HepG2 (cell line): ENCODE results near the gene DOP1B. TPM values are rescaled to one million over a fixed set of nuclear protein-coding genes. Genes with fewer than 3 reads are reported as not detected.

Experiments
- ATAC-seq: fragments of 200-7000 bp; cut with Tn5 transposase; 3 replicates; pipeline ENCODE4 v1.9.1; 2020; ENCODE audit warnings: mild to moderate bottlenecking, moderate library complexity
- BruUV-seq: library from RNA; stranded (reverse); fragments of 400-500 nt; replicated peaks from 2 replicates; lab custom pipeline; 2021; lab: Mats Ljungman, UMichigan
- CTCF ChIA-PET: fragments of 300-600 bp; formaldehyde crosslinking; extraction: SDS; loops from one replicate; lab custom pipeline; 2021; ENCODE audit warnings: low total read pairs, inconsistent platforms, low intra/inter-chr PET ratio; lab: Yijun Ruan, JAX
- POLR2A ChIA-PET: fragments of 350-600 bp; sonication (Branson Sonifier 250); formaldehyde crosslinking; loops from one replicate; lab custom pipeline; 2020; ENCODE audit warnings: antibody characterized with exemption, inconsistent platforms; lab: Yijun Ruan, JAX
- DNase-seq: peaks from one replicate; pipeline ENCODE4 v3.0.0-alpha.2; 2015; ENCODE audit warnings: low spot score
- FAIRE-seq: peaks from 3 replicates; lab custom pipeline; 2011; peaks lifted over from hg19 to GRCh38; lab: Jason Lieb, UNC
- H2AFZ ChIP-seq: one replicate; pipeline ENCODE4 v1.6.1; 2011; ENCODE audit warnings: low read length, inconsistent platforms
- H3K27ac ChIP-seq: fragments of 300-600 bp; 3 replicates; pipeline ENCODE4 v1.8.0; 2011; ENCODE audit warnings: mixed run types, mild to moderate bottlenecking, mixed read lengths, low read length, inconsistent platforms; ENCODE audit not compliant: insufficient read depth; ENCODE audit errors: extremely low read length
- H3K27me3 ChIP-seq, 2 experiments: fragments of 200-600 bp in 1 of 2; 2 replicates in 1 of 2; 3 replicates in 1 of 2; pipeline versions ENCODE4 v1.6.0 to v1.8.0; 2011; ENCODE audit warnings: low read length in 2 of 2, mild to moderate bottlenecking in 2 of 2, moderate library complexity in 2 of 2, inconsistent platforms in 1 of 2; ENCODE audit not compliant: insufficient read depth in 2 of 2, control insufficient read depth in 1 of 2
- H3K36me3 ChIP-seq, 2 experiments: fragments of 200-600 bp in 1 of 2; replicated peaks in 1 of 2; 2 replicates in 1 of 2; 3 replicates in 1 of 2; pipeline versions ENCODE4 v1.5.1 to v1.8.0; 2011; ENCODE audit warnings: low read length in 2 of 2, inconsistent platforms in 1 of 2; ENCODE audit not compliant: insufficient read depth in 2 of 2, control insufficient read depth in 1 of 2
- H3K4me1 ChIP-seq: 2 replicates; pipeline ENCODE4 v1.5.1; 2012; ENCODE audit warnings: low read length, inconsistent platforms; ENCODE audit not compliant: insufficient read depth
- H3K4me2 ChIP-seq: 2 replicates; pipeline ENCODE4 v1.6.0; 2011; ENCODE audit warnings: low read depth, low read length, inconsistent platforms
- H3K4me3 ChIP-seq, 3 experiments: fragments of 200-600 bp in 1 of 3; sonication (generic), shearing (Covaris generic) in 1 of 3; replicated peaks in 1 of 3; 2 replicates each; pipeline ENCODE4 v1.5.1; 2011 to 2016; ENCODE audit warnings: low read length in 3 of 3, inconsistent platforms in 2 of 3, low read depth in 2 of 3, mild to moderate bottlenecking in 2 of 3, control low read depth in 1 of 3, mixed read lengths in 1 of 3; ENCODE audit not compliant: insufficient read depth in 1 of 3
- H3K79me2 ChIP-seq: one replicate; pipeline ENCODE4 v1.6.1; 2011; ENCODE audit warnings: low read length, inconsistent platforms; ENCODE audit not compliant: insufficient read depth
- H3K9ac ChIP-seq: 2 replicates; pipeline ENCODE4 v1.6.0; 2011; ENCODE audit warnings: mild to moderate bottlenecking, low read depth, low read length, inconsistent platforms; ENCODE audit not compliant: insufficient read depth
- H3K9me3 ChIP-seq: 2 replicates; pipeline ENCODE4 v1.5.1; 2012; ENCODE audit warnings: mild to moderate bottlenecking, low read length
- H4K20me1 ChIP-seq: 2 replicates; pipeline ENCODE4 v1.6.0; 2011; ENCODE audit warnings: inconsistent platforms, mild to moderate bottlenecking, low read length, moderate library complexity; ENCODE audit not compliant: insufficient read depth
- CEBPB ChIP-seq: IDR thresholded peaks from 2 replicates; pipeline ENCODE4 v1.6.1; 2011; ENCODE audit warnings: low read depth, low read length, improper control_type of control experiment, borderline replicate concordance
- FOXA3 ChIP-seq: IDR thresholded peaks from 2 replicates; pipeline ENCODE4 v1.6.1; 2016; ENCODE audit warnings: missing genetic modification reagents, missing compliant biosample characterization
- MED13 ChIP-seq: sonication (generic); formaldehyde crosslinking; IDR thresholded peaks from 2 replicates; pipeline ENCODE4 v1.5.0; 2020; ENCODE audit warnings: missing genetic modification reagents
- NFE2 ChIP-seq: sonication (generic); formaldehyde crosslinking; IDR thresholded peaks from 2 replicates; pipeline ENCODE4 v1.4.0; 2020; ENCODE audit warnings: missing genetic modification reagents
- NR2F1 ChIP-seq, 2 experiments: fragments of 450-650 bp in 1 of 2; formaldehyde crosslinking in 1 of 2; IDR thresholded peaks; 2 replicates each; pipeline versions ENCODE4 v1.5.0 to v1.6.1; 2016 to 2020; ENCODE audit warnings: mild to moderate bottlenecking in 1 of 2, missing compliant biosample characterization in 1 of 2, missing genetic modification reagents in 1 of 2, moderate library complexity in 1 of 2
- ZNF333 ChIP-seq: sonication (generic); formaldehyde crosslinking; IDR thresholded peaks from 2 replicates; pipeline ENCODE4 v1.4.0; 2020; ENCODE audit warnings: mild to moderate bottlenecking, missing genetic modification reagents, borderline replicate concordance
- WGBS: methylation state at CpG from one replicate; pipeline ENCODE4 v1.1.6; 2017; ENCODE audit warnings: low lambda C conversion rate; 5-methylcytosine and 5-hydroxymethylcytosine counted together
- in situ Hi-C: cut with HindIII; loops from 2 replicates; pipeline ENCODE4 v1.10.0; 2017; ENCODE audit warnings: low pct_unique_long_range_greater_than_20kb; ENCODE audit not compliant: extremely low pct_ligation_motif_present
- intact Hi-C: fragments of 100-400 bp; cut with micrococcal nuclease; formaldehyde crosslinking; loops from one replicate; pipeline ENCODE4 v1.10.0; 2022; ENCODE audit not compliant: unreplicated experiment
- polyA plus RNA-seq, 8 experiments: library from polyadenylated mRNA; depleted of rRNA in 3 of 8; stranded (reverse) in 7 of 8; unstranded in 1 of 8; fragments of >200 nt; fragmentation: Illumina TruSeq in 4 of 8; extraction: Trizol in 4 of 8; gene quantifications; 2 replicates each; pipeline versions ENCODE4 v1.2.1 to v1.2.3, GENCODE V29; 2011 to 2016; ENCODE audit warnings: low read depth in 4 of 8, missing spikeins in 1 of 8, mixed read lengths in 1 of 8; ENCODE audit not compliant: insufficient read depth in 1 of 8
- total RNA-seq, 5 experiments: library from RNA; depleted of rRNA; stranded (reverse); fragments of >200 nt; fragmentation: Illumina TruSeq; extraction: Trizol; gene quantifications; 2 replicates each; pipeline ENCODE4 v1.2.3, GENCODE V29; 2016; ENCODE audit warnings: low read depth in 1 of 5

DOP1B gene
- total and polyA plus RNA-seq, 2 of the 13 experiments (the other 11 are each of a cell fraction or from before 2014, with no cell fraction given): 2.8 to 3.2 TPM

DNA sequence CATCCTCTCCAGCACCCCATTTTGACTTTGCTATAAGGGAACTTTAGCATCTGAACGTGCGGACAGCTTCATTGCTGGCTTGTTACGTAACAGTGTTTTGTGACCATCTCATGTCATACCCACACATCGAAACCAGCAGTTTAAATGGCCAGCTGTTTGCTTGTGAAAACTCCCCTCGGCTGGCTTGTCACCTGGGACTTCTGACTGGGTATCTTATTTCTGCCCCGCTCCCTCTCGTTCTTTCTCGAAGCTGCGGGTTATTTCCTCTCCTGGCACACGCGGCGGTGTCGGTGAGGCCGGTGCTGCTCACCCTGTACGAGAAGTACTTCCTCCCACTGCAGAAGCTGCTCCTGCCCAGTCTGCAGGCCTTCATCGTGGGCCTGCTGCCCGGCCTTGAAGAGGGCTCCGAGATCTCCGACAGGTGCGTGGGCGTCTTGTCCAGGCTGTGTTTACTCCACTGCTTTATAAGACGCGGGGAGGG, 43.5 kb downstream of the DOP1B start:
- no peak overlapping the region for H3K27ac ChIP-seq
- no peaks in the 10 kb centered on the region for H4K20me1 ChIP-seq
- in situ Hi-C loops (no loop called here), intact Hi-C loops (no loop called here)
- no TSS peak for BruUV-seq
- no peak for ATAC-seq
- H3K4me2 ChIP-seq: no peak overlapping the region
- H3K27me3 ChIP-seq: no peaks in the 10 kb centered on the region
- no peak for FAIRE-seq
- TF ChIP-seq NFE2 (CRISPR knock-in tag) (no peak), CEBPB (0 out of 2 replicates have a peak, but pooled peaks have one; percentile 15)
- H3K4me1 ChIP-seq: peaks cover 41% of the 10 kb centered on the region
- H3K9ac ChIP-seq: no peak overlapping the region
- ChIA-PET CTCF (no interaction called here), POLR2A (no interaction called here)
- no peak for DNase-seq
- no peaks in the 10 kb centered on the region for H3K79me2 ChIP-seq
- no peaks in the 10 kb centered on the region for H3K9me3 ChIP-seq
- H2AFZ ChIP-seq: no peak overlapping the region
- 93% methylated on average over 23 of the region's 23 CpGs for WGBS
- no peak overlapping the region for H3K4me3 ChIP-seq
- H3K36me3 ChIP-seq: no peaks in the 10 kb centered on the region

DNA sequence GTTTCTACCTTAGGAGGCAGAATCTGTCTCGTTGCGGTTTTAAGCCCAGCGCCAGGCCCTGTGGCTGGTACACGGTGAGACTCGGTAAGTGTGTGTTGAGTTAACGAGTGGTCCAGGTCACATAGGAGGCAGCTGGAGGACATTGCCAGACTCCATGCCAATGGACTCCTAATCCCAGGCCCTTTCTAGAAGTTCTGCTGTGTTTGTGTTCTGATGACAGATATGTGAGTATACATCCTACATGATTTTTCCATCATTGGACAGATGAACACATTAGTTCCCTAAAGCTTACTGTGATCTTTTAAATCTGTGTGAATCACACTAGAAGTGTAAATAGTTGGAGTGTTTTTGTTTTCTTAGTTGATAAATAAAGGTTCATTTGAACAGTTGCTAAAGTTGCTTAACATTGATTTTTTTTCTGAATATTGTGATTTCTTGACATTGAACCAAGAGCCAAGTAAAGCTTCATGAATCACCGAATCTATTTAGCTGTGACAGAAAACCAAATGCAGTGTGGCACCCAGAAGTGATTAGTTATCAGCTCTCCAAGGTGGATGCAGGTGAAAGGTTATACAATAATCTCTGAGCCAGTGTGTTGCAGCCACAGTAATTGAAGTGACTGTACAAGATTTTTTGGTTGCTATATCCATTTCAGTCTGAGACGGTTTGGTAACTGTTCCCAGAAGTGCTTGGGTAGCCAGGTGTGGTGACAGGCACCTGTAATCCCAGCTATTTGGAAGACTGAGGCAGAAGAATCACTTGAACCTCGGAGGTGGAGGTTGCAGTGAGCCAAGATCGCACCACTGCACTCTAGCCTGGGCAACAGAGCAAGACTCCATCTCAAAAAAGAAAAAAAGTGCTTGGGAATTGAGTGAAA, 46.3 kb downstream of the DOP1B start:
- peak overlapping the region; percentile 62 for H3K27ac ChIP-seq
- no peak for DNase-seq
- peak overlapping the region; percentile 52 for H3K4me2 ChIP-seq
- H4K20me1 ChIP-seq: no peaks in the 10 kb centered on the region
- no TSS peak for BruUV-seq
- H3K9ac ChIP-seq: no peak overlapping the region; the same call in 1 of the 2 replicates
- no peaks in the 10 kb centered on the region for H3K27me3 ChIP-seq
- no peak for FAIRE-seq
- H2AFZ ChIP-seq: no peak overlapping the region
- H3K9me3 ChIP-seq: no peaks in the 10 kb centered on the region
- peak; percentile 43 for ATAC-seq
- CTCF ChIA-PET: no interaction called here
- in situ Hi-C loops (no loop called here), intact Hi-C loops (no loop called here)
- H3K79me2 ChIP-seq: no peaks in the 10 kb centered on the region
- H3K36me3 ChIP-seq: no peaks in the 10 kb centered on the region; a peak in 1 of 5 replicates
- POLR2A ChIA-PET: interaction anchor here (1.0 to 3.1 kb wide), 5 partner anchors 15 to 275 kb away, joined by 3 to 11 read pairs (median 4); partner anchors contain the start of gene MORC3
- TF ChIP-seq MED13 (CRISPR knock-in tag) (no peak), ZNF333 (CRISPR knock-in tag) (0 out of 2 replicates have a peak, but pooled peaks have one; percentile 18), FOXA3 (no peak), NR2F1 (CRISPR knock-in tag; IDR thresholded peaks at IDR 0.05) (no peak)
- no peak overlapping the region for H3K4me3 ChIP-seq
- H3K4me1 ChIP-seq: peaks cover 32% of the 10 kb centered on the region
- WGBS: 65% methylated on average over 5 of the region's 10 CpGs
